Keratinocyte (primary cell): ENCODE results near the gene PKNOX2. TPM values are rescaled to one million over a fixed set of nuclear protein-coding genes. Genes with fewer than 3 reads are reported as not detected.

Experiments used
- DNase-seq: peaks from one replicate; pipeline ENCODE4 v3.0.0-alpha.2; 2011; ENCODE audit warnings: low read depth, missing footprints, low spot score
- FAIRE-seq: peaks from 2 replicates; lab custom pipeline; 2011; peaks lifted over from hg19 to GRCh38; lab: Jason Lieb, UNC
- H2AFZ ChIP-seq: 2 replicates; pipeline ENCODE4 v1.6.0; 2012; ENCODE audit warnings: low read length, control low read depth, inconsistent platforms; ENCODE audit not compliant: control insufficient read depth
- H3K27ac ChIP-seq: 2 replicates; pipeline ENCODE4 v1.5.1; 2011; ENCODE audit warnings: low read length; ENCODE audit not compliant: control insufficient read depth, insufficient read depth
- H3K27me3 ChIP-seq: 3 replicates; pipeline ENCODE4 v1.6.0; 2011; ENCODE audit warnings: low read length; ENCODE audit not compliant: control insufficient read depth, insufficient read depth; ENCODE audit errors: extremely low read depth
- H3K36me3 ChIP-seq, 2 experiments: 2 replicates in 1 of 2; 3 replicates in 1 of 2; pipeline ENCODE4 v1.5.1; 2011; ENCODE audit warnings: low read length in 2 of 2, mild to moderate bottlenecking in 1 of 2; ENCODE audit not compliant: control insufficient read depth in 2 of 2, insufficient read depth in 2 of 2; ENCODE audit errors: extremely low read depth in 1 of 2
- H3K4me1 ChIP-seq: 3 replicates; pipeline ENCODE4 v1.5.1; 2011; ENCODE audit warnings: low read length; ENCODE audit not compliant: control insufficient read depth, insufficient read depth; ENCODE audit errors: extremely low read depth
- H3K4me2 ChIP-seq: 3 replicates; pipeline ENCODE4 v1.6.0; 2011; ENCODE audit warnings: low read depth, low read length; ENCODE audit not compliant: control insufficient read depth, insufficient read depth; ENCODE audit errors: extremely low read depth
- H3K4me3 ChIP-seq, 3 experiments: fragments of 200-600 bp in 1 of 3; sonication (generic) in 1 of 3; 2 replicates in 2 of 3; 3 replicates in 1 of 3; pipeline ENCODE4 v1.5.1; 2011 to 2016; ENCODE audit warnings: low read length in 3 of 3, mild to moderate bottlenecking in 3 of 3, control low read depth in 2 of 3, inconsistent platforms in 1 of 3, low read depth in 1 of 3, mixed read lengths in 1 of 3, mixed run types in 1 of 3, moderate library complexity in 1 of 3; ENCODE audit not compliant: control insufficient read depth in 2 of 3, insufficient read depth in 2 of 3; ENCODE audit errors: extremely low read depth in 1 of 3
- H3K79me2 ChIP-seq: 2 replicates; pipeline ENCODE4 v1.6.0; 2012; ENCODE audit warnings: low read length; ENCODE audit not compliant: control insufficient read depth, insufficient read depth
- H3K9ac ChIP-seq: 3 replicates; pipeline ENCODE4 v1.6.0; 2011; ENCODE audit warnings: low read length; ENCODE audit not compliant: control insufficient read depth, insufficient read depth; ENCODE audit errors: extremely low read depth
- H3K9me1 ChIP-seq: 3 replicates; pipeline ENCODE4 v1.6.0; 2011; ENCODE audit warnings: low read length; ENCODE audit not compliant: control insufficient read depth, insufficient read depth; ENCODE audit errors: extremely low read depth
- H3K9me3 ChIP-seq: 2 replicates; pipeline ENCODE4 v1.5.1; 2012; ENCODE audit warnings: low read depth, low read length; ENCODE audit not compliant: control insufficient read depth
- H4K20me1 ChIP-seq: 3 replicates; pipeline ENCODE4 v1.6.0; 2011; ENCODE audit warnings: low read length; ENCODE audit not compliant: control insufficient read depth, insufficient read depth; ENCODE audit errors: extremely low read depth
- CTCF ChIP-seq, 3 experiments: IDR thresholded peaks in 1 of 3; conservative IDR thresholded peaks in 1 of 3; optimal IDR thresholded peaks in 1 of 3; 2 replicates in 2 of 3; 3 replicates in 1 of 3; pipeline versions ENCODE3 to v1.5.1; 2011; ENCODE audit warnings: low read length in 3 of 3, mild to moderate bottlenecking in 3 of 3, moderate library complexity in 2 of 3, control low read depth in 1 of 3, inconsistent platforms in 1 of 3; ENCODE audit not compliant: insufficient read depth in 2 of 3; ENCODE audit errors: extremely low read depth in 1 of 3
- EZH2 ChIP-seq: IDR thresholded peaks from one replicate; pipeline ENCODE4 v1.6.1; 2012; ENCODE audit warnings: inconsistent platforms, mild to moderate bottlenecking, low read length, moderate library complexity
- dilution Hi-C: fragments of 300-500 bp; cut with MboI; formaldehyde crosslinking; loops from one replicate; pipeline ENCODE4 v1.7.0; 2020; ENCODE audit warnings: low sequenced_read_pairs; ENCODE audit not compliant: extremely low pct_ligation_motif_present
- polyA plus RNA-seq, 5 experiments: library from polyadenylated mRNA; depleted of rRNA in 3 of 5; stranded (reverse) in 3 of 5; stranded (forward) in 1 of 5; unstranded in 1 of 5; fragments of >200 nt; gene quantifications; 1 replicate in 1 of 5; 2 replicates in 3 of 5; 3 replicates in 1 of 5; pipeline versions ENCODE4 v1.2.1 to v1.2.3, GENCODE V29; 2011 to 2012; ENCODE audit warnings: missing spikeins in 2 of 5, low read depth in 1 of 5, low replicate concordance in 1 of 5

Gene PKNOX2
- polyA plus RNA-seq, 1 donor (not counting 4 experiments of a cell fraction or from before 2014, with no cell fraction given): 0.05 TPM

- no peak for FAIRE-seq
- H3K27me3 ChIP-seq: no peaks in the 10 kb centered on the region
- no peaks in the 10 kb centered on the region for H3K9me1 ChIP-seq
- no peaks in the 10 kb centered on the region for H4K20me1 ChIP-seq
- DNase-seq: no peak
- H3K9ac ChIP-seq: no peak overlapping the region
- no peak overlapping the region for H3K4me3 ChIP-seq
- no peak overlapping the region for H3K27ac ChIP-seq
- H3K4me1 ChIP-seq: peaks cover 14% of the 10 kb centered on the region
- no peak overlapping the region for H3K4me2 ChIP-seq
- no peaks in the 10 kb centered on the region for H3K79me2 ChIP-seq
- dilution Hi-C loops: no loop called here
- no peaks in the 10 kb centered on the region for H3K9me3 ChIP-seq
- H2AFZ ChIP-seq: no peak overlapping the region
- TF ChIP-seq CTCF (optimal IDR thresholded peaks at IDR 0.05 in 1 of 3, IDR thresholded peaks at IDR 0.05 in 1 of 3, conservative IDR thresholded peaks at IDR 0.05 in 1 of 3; ENCODE audit: extremely low read depth in 1 of 3, insufficient read depth in 2 of 3, low read length in 3 of 3): no peak
- TF ChIP-seq EZH2: no peak
- H3K36me3 ChIP-seq: peaks cover 19 to 36% of the 10 kb centered on the region in 2 experiments
Measured at GRCh38 chr11:125449565-125449964, 285.0 kb downstream of the PKNOX2 start.

- Histone ChIP-seq H3K4me1 (peaks cover 14% of the 10 kb centered on the region), H3K27me3 (no peaks in the 10 kb centered on the region), H3K36me3 (peaks cover 12 to 29% of the 10 kb centered on the region in 2 experiments), H3K9me3 (no peaks in the 10 kb centered on the region), H4K20me1 (no peaks in the 10 kb centered on the region), H3K79me2 (no peaks in the 10 kb centered on the region), H3K27ac (no peak overlapping the region), H3K9me1 (no peaks in the 10 kb centered on the region), H3K9ac (no peak overlapping the region), H3K4me3 (no peak overlapping the region), H3K4me2 (no peak overlapping the region), H2AFZ (no peak overlapping the region)
- TF ChIP-seq EZH2: no peak
- TF ChIP-seq CTCF (optimal IDR thresholded peaks at IDR 0.05 in 1 of 3, IDR thresholded peaks at IDR 0.05 in 1 of 3, conservative IDR thresholded peaks at IDR 0.05 in 1 of 3; ENCODE audit: extremely low read depth in 1 of 3, insufficient read depth in 2 of 3, low read length in 3 of 3): no peak
- FAIRE-seq (no peak), DNase-seq (no peak)
- dilution Hi-C loops: no loop called here
Measured at GRCh38 chr11:125451400-125452124, 287.0 kb downstream of the PKNOX2 start.
